Natural killer cell (primary cell): ENCODE results near the gene TXNDC16. TPM values are rescaled to one million over a fixed set of nuclear protein-coding genes. Genes with fewer than 3 reads are reported as not detected.

ENCODE experiments used
- ATAC-seq, 3 donors: fragments of 150-1000 bp in 2 of 3; fragments of 200-7000 bp in 1 of 3; cut with Tn5 transposase; 1 replicate in 1 of 3; 2 replicates in 2 of 3; pipeline ENCODE4 v1.10.0; 2021; ENCODE audit warnings: mild to moderate bottlenecking in 2 of 3, moderate library complexity in 2 of 3
- DNase-seq, 2 donors: peaks; one replicate each; pipeline versions ENCODE4 v3.0.0 to v3.0.0-alpha.2; 2013 to 2021; ENCODE audit warnings: mixed read lengths in 1 of 2
- H3K27ac ChIP-seq: one replicate; pipeline ENCODE4 v1.5.1; 2013; ENCODE audit warnings: mild to moderate bottlenecking, low read length
- H3K27me3 ChIP-seq: one replicate; pipeline ENCODE4 v1.6.1; 2013; ENCODE audit warnings: low read length; ENCODE audit not compliant: control insufficient read depth, insufficient read depth
- H3K36me3 ChIP-seq: one replicate; pipeline ENCODE4 v1.6.1; 2013; ENCODE audit warnings: low read length; ENCODE audit not compliant: control insufficient read depth, insufficient read depth
- H3K4me1 ChIP-seq: one replicate; pipeline ENCODE4 v1.6.1; 2013; ENCODE audit warnings: low read length; ENCODE audit not compliant: control insufficient read depth, insufficient read depth
- H3K4me3 ChIP-seq: one replicate; pipeline ENCODE4 v1.5.1; 2013; ENCODE audit warnings: low read length
- H3K9me3 ChIP-seq: one replicate; pipeline ENCODE4 v1.6.1; 2013; ENCODE audit warnings: low read length; ENCODE audit not compliant: control insufficient read depth, insufficient read depth
- H3K27ac Mint-ChIP-seq, 2 donors: one replicate each; pipeline ENCODE4 v1.8.0; 2022; ENCODE audit warnings: mild to moderate bottlenecking in 2 of 2, mixed read lengths in 2 of 2, moderate library complexity in 1 of 2
- H3K27me3 Mint-ChIP-seq, 2 donors: one replicate each; pipeline ENCODE4 v1.8.0; 2022; ENCODE audit warnings: low read depth in 2 of 2, mixed read lengths in 2 of 2
- H3K36me3 Mint-ChIP-seq: one replicate; pipeline ENCODE4 v1.8.0; 2022; ENCODE audit warnings: mixed read lengths
- H3K4me1 Mint-ChIP-seq, 2 donors: one replicate each; pipeline ENCODE4 v1.8.0; 2022; ENCODE audit warnings: mixed read lengths in 2 of 2
- H3K4me3 Mint-ChIP-seq: one replicate; pipeline ENCODE4 v1.8.0; 2022; ENCODE audit warnings: mild to moderate bottlenecking, moderate library complexity, mixed read lengths
- H3K9me3 Mint-ChIP-seq, 2 donors: one replicate each; pipeline ENCODE4 v1.8.0; 2022; ENCODE audit warnings: mixed read lengths in 2 of 2
- CTCF ChIP-seq: fragments of 200-600 bp; IDR thresholded peaks from one replicate; pipeline ENCODE4 v1.8.0; 2022; ENCODE audit warnings: antibody characterized with exemption
- WGBS: methylation state at CpG from one replicate; pipeline ENCODE4 v1.1.7; 2013; ENCODE audit warnings: missing lambda C conversion rate; ENCODE audit not compliant: insufficient coverage; 5-methylcytosine and 5-hydroxymethylcytosine counted together
- intact Hi-C: fragments of 100-400 bp; cut with micrococcal nuclease; formaldehyde crosslinking; loops from one replicate; pipeline ENCODE4 v1.14.2; 2022
- total RNA-seq, 4 donors: library from RNA; stranded (reverse); fragments of 120-200 nt in 1 of 4; gene quantifications; one replicate each; pipeline versions ENCODE4 v1.2.3 to v1.2.4, GENCODE V29; 2013 to 2022

TXNDC16 gene
- total RNA-seq, 3 donors from 2014 or later (not counting 1 experiment from before 2014, with no cell fraction given) = 16.5 to 22.0 (median 20.7) TPM

GRCh38 chr14:52461721-52462120 lies 90.6 kb downstream of the TXNDC16 start:
- H3K27ac ChIP-seq = no peak overlapping the region
- H3K4me1 ChIP-seq = no peaks in the 10 kb centered on the region
- Mint-ChIP-seq H3K27me3 (no peaks in the 10 kb centered on the region), H3K4me1 (peaks cover 7% of the 10 kb centered on the region in 2 donors), H3K27ac (no peak overlapping the region), H3K36me3 (no peaks in the 10 kb centered on the region), H3K4me3 (no peak overlapping the region), H3K9me3 (no peaks in the 10 kb centered on the region)
- intact Hi-C loops = no loop called here
- ATAC-seq (no peak), DNase-seq (no peak)
- no peaks in the 10 kb centered on the region for H3K36me3 ChIP-seq
- no peak overlapping the region for H3K4me3 ChIP-seq
- TF ChIP-seq CTCF = no peak
- H3K9me3 ChIP-seq = peaks cover 8% of the 10 kb centered on the region
- WGBS = 93% methylated on average over 1 of the region's 1 CpG
- H3K27me3 ChIP-seq = no peaks in the 10 kb centered on the region

- H3K9me3 Mint-ChIP-seq = no peaks in the 10 kb centered on the region
- Histone ChIP-seq H3K27ac (no peak overlapping the region), H3K9me3 (peaks cover 8% of the 10 kb centered on the region), H3K4me3 (no peak overlapping the region), H3K27me3 (no peaks in the 10 kb centered on the region), H3K36me3 (peaks cover under 1% of the 10 kb centered on the region), H3K4me1 (no peaks in the 10 kb centered on the region)
- no peak for TF ChIP-seq CTCF
- intact Hi-C loops = no loop called here
- H3K36me3 Mint-ChIP-seq = no peaks in the 10 kb centered on the region
- DNase-seq (no peak), ATAC-seq (no peak)
- WGBS = no CpG with 5 or more reads among the region's 1 CpG
- H3K27me3 Mint-ChIP-seq = no peaks in the 10 kb centered on the region
- H3K4me1 Mint-ChIP-seq = peaks cover 7% of the 10 kb centered on the region in 2 donors
- H3K27ac Mint-ChIP-seq = peak overlapping the region in 1 of 2 donors; percentile 49
- no peak overlapping the region for H3K4me3 Mint-ChIP-seq
Measured at GRCh38 chr14:52458721-52459085, 93.6 kb downstream of the TXNDC16 start.

- no peaks in the 10 kb centered on the region for H3K27me3 Mint-ChIP-seq
- H3K4me3 ChIP-seq = no peak overlapping the region
- no peaks in the 10 kb centered on the region for H3K4me1 ChIP-seq
- intact Hi-C loops = no loop called here
- H3K27ac ChIP-seq = no peak overlapping the region
- no peak overlapping the region for H3K4me3 Mint-ChIP-seq
- DNase-seq = no peak
- no peak overlapping the region for H3K27ac Mint-ChIP-seq
- ATAC-seq = no peak
- H3K9me3 Mint-ChIP-seq = no peaks in the 10 kb centered on the region
- H3K36me3 Mint-ChIP-seq = peaks cover 11% of the 10 kb centered on the region
- peaks cover 7% of the 10 kb centered on the region in 2 donors for H3K4me1 Mint-ChIP-seq
- peaks cover 8% of the 10 kb centered on the region for H3K9me3 ChIP-seq
- peaks cover 4% of the 10 kb centered on the region for H3K36me3 ChIP-seq
- no peaks in the 10 kb centered on the region for H3K27me3 ChIP-seq
- TF ChIP-seq CTCF = no peak
Measured at GRCh38 chr14:52457411-52457810, 94.9 kb downstream of the TXNDC16 start.

GRCh38 chr14:52455291-52456088 lies 96.8 kb downstream of the TXNDC16 start:
- H3K27ac Mint-ChIP-seq = no peak overlapping the region
- no peak for ATAC-seq
- TF ChIP-seq CTCF = no peak

More at GRCh38 chr14:52455291-52456088, 96.8 kb downstream of the TXNDC16 start:
- no peak for DNase-seq
- Mint-ChIP-seq H3K4me3 (no peak overlapping the region), H3K36me3 (peaks cover 11% of the 10 kb centered on the region), H3K27me3 (no peaks in the 10 kb centered on the region), H3K4me1 (peaks cover 7% of the 10 kb centered on the region in 2 donors), H3K9me3 (no peaks in the 10 kb centered on the region)
- Histone ChIP-seq H3K4me3 (no peak overlapping the region), H3K27ac (no peak overlapping the region), H3K36me3 (peaks cover 4% of the 10 kb centered on the region), H3K9me3 (no peaks in the 10 kb centered on the region), H3K4me1 (no peaks in the 10 kb centered on the region), H3K27me3 (no peaks in the 10 kb centered on the region)
- intact Hi-C loops = no loop called here
- 100% methylated on average over 1 of the region's 3 CpGs for WGBS
